K562 (cell line): Measurements from ENCODE around the gene CRAT. TPM values are rescaled to one million over a fixed set of nuclear protein-coding genes. Genes with fewer than 3 reads are reported as not detected.

Source experiments
- ATAC-seq: fragments of 200-7000 bp; cut with Tn5 transposase; 3 replicates; pipeline ENCODE4 v1.9.1; 2020; ENCODE audit warnings: moderate library complexity
- BruUV-seq: library from RNA; stranded (reverse); fragments of 400-500 nt; replicated peaks from 2 replicates; lab custom pipeline; 2021; lab: Mats Ljungman, UMichigan
- CTCF ChIA-PET: fragments of 300-600 bp; formaldehyde crosslinking; extraction: SDS; loops from one replicate; lab custom pipeline; 2021; ENCODE audit warnings: low intra/inter-chr PET ratio; lab: Yijun Ruan, JAX
- POLR2A ChIA-PET: fragments of 300-600, 350-650 bp; sonication (Branson Sonifier 250); formaldehyde crosslinking; extraction: SDS; loops from one replicate; lab custom pipeline; 2021; ENCODE audit warnings: antibody characterized with exemption, inconsistent platforms; lab: Yijun Ruan, JAX
- DNase-seq, 4 experiments: peaks; one replicate each; pipeline versions ENCODE4 v3.0.0 to v3.0.0-alpha.2; 2011 to 2018; ENCODE audit warnings: low spot score in 3 of 4, mixed read lengths in 3 of 4; ENCODE audit errors: extremely low read depth in 1 of 4
- FAIRE-seq: peaks from 2 replicates; lab custom pipeline; 2011; peaks lifted over from hg19 to GRCh38; lab: Jason Lieb, UNC
- H2AFZ ChIP-seq: 2 replicates; pipeline ENCODE4 v1.6.0; 2011; ENCODE audit warnings: low read depth, low read length, control low read depth, inconsistent platforms
- H3K27ac ChIP-seq: fragments of 200-600 bp; 3 replicates; pipeline ENCODE4 v1.8.0; 2011; ENCODE audit warnings: low read depth, mild to moderate bottlenecking, control low read depth, inconsistent platforms, low read length, moderate library complexity, mixed read lengths; ENCODE audit errors: extremely low read depth
- H3K27me3 ChIP-seq, 2 experiments: fragments of 300-600 bp in 1 of 2; 2 replicates in 1 of 2; 3 replicates in 1 of 2; pipeline versions ENCODE4 v1.6.0 to v1.8.0; 2011; ENCODE audit warnings: inconsistent platforms in 2 of 2, low read length in 2 of 2, mild to moderate bottlenecking in 1 of 2, mixed read lengths in 1 of 2, moderate library complexity in 1 of 2; ENCODE audit not compliant: control insufficient read depth in 2 of 2, insufficient read depth in 2 of 2
- H3K36me3 ChIP-seq: fragments of 300-600 bp; 3 replicates; pipeline ENCODE4 v1.8.0; 2011; ENCODE audit warnings: mild to moderate bottlenecking, low read length, inconsistent platforms; ENCODE audit not compliant: control insufficient read depth, insufficient read depth
- H3K4me1 ChIP-seq, 2 experiments: fragments of 200-600 bp in 1 of 2; replicated peaks in 1 of 2; 2 replicates in 1 of 2; 3 replicates in 1 of 2; pipeline versions ENCODE4 v1.5.1 to v1.8.0; 2011; ENCODE audit warnings: inconsistent platforms in 2 of 2, low read length in 2 of 2, mild to moderate bottlenecking in 1 of 2, mixed read lengths in 1 of 2, moderate library complexity in 1 of 2; ENCODE audit not compliant: control insufficient read depth in 2 of 2, insufficient read depth in 2 of 2
- H3K4me2 ChIP-seq: 2 replicates; pipeline ENCODE4 v1.6.1; 2011; ENCODE audit warnings: low read length, control low read depth, inconsistent platforms, mixed read lengths; ENCODE audit not compliant: insufficient read depth
- H3K4me3 ChIP-seq: fragments of 200-600 bp; sonication (generic), shearing (Covaris generic); 2 replicates; pipeline ENCODE4 v1.5.1; 2016; ENCODE audit warnings: control low read depth, inconsistent platforms
- H3K79me2 ChIP-seq: fragments of 200-600 bp; 3 replicates; pipeline ENCODE4 v1.8.0; 2011; ENCODE audit warnings: low read length, inconsistent platforms; ENCODE audit not compliant: control insufficient read depth, insufficient read depth
- H3K9ac ChIP-seq, 2 experiments: 2 replicates each; pipeline versions ENCODE4 v1.6.0 to v1.6.1; 2011; ENCODE audit warnings: low read depth in 2 of 2, low read length in 2 of 2, control low read depth in 1 of 2, inconsistent platforms in 1 of 2, mild to moderate bottlenecking in 1 of 2, mixed read lengths in 1 of 2; ENCODE audit not compliant: insufficient read depth in 1 of 2
- H3K9me1 ChIP-seq: one replicate; pipeline ENCODE4 v1.6.0; 2011; ENCODE audit warnings: inconsistent platforms, mild to moderate bottlenecking, low read length, moderate library complexity; ENCODE audit not compliant: control insufficient read depth, insufficient read depth
- H3K9me3 ChIP-seq: replicated peaks from 2 replicates; pipeline ENCODE4 v1.5.1; 2011; ENCODE audit warnings: low read depth, low read length, inconsistent platforms; ENCODE audit not compliant: control insufficient read depth, insufficient read depth
- H4K20me1 ChIP-seq: replicated peaks from 2 replicates; pipeline ENCODE4 v1.6.1; 2011; ENCODE audit warnings: low read length, inconsistent platforms, mixed read lengths; ENCODE audit not compliant: control insufficient read depth, insufficient read depth
- BACH1 ChIP-seq: fragments of 200-800 bp; sonication (Bioruptor generic); IDR thresholded peaks from 2 replicates; pipeline ENCODE4 v1.6.1; 2016; ENCODE audit warnings: missing genetic modification characterization, missing compliant biosample characterization
- ERF ChIP-seq: fragments of 450-650 bp; formaldehyde crosslinking; IDR thresholded peaks from 2 replicates; pipeline ENCODE4 v1.4.0; 2020; ENCODE audit warnings: mild to moderate bottlenecking, mixed read lengths
- FOXA1 ChIP-seq: fragments of 450-650 bp; IDR thresholded peaks from 2 replicates; pipeline ENCODE4 v1.6.1; 2016; ENCODE audit warnings: mild to moderate bottlenecking, borderline replicate concordance
- HMG20B ChIP-seq: fragments of 250-450 bp; sonication (Bioruptor Pico); IDR thresholded peaks from 2 replicates; pipeline ENCODE4 v1.5.0; 2021; ENCODE audit warnings: mild to moderate bottlenecking
- KDM5B ChIP-seq: fragments of 200-600 bp; sonication (generic); IDR thresholded peaks from 2 replicates; pipeline ENCODE4 v1.6.1; 2012; ENCODE audit warnings: low read depth, mild to moderate bottlenecking, moderate library complexity, low read length, control low read depth, inconsistent platforms; ENCODE audit not compliant: insufficient replicate concordance
- NONO ChIP-seq, 2 experiments: fragments of 200-400 bp in 1 of 2; fragments of 450-650 bp in 1 of 2; formaldehyde crosslinking in 1 of 2; IDR thresholded peaks; 2 replicates each; pipeline ENCODE4 v1.6.1; 2017; ENCODE audit warnings: low read depth in 2 of 2, mild to moderate bottlenecking in 2 of 2, moderate library complexity in 2 of 2, low read length in 1 of 2
- POLR3G ChIP-seq: IDR thresholded peaks from 2 replicates; pipeline ENCODE4 v1.6.1; 2011; ENCODE audit not compliant: insufficient read length, insufficient replicate concordance; ENCODE audit errors: extremely low read depth
- PRPF4 ChIP-seq: fragments of 200-400 bp; formaldehyde crosslinking; IDR thresholded peaks from one replicate; pipeline ENCODE4 v1.6.1; 2017; ENCODE audit warnings: low read length, low read depth, mild to moderate bottlenecking; ENCODE audit not compliant: insufficient read depth, poor library complexity, severe bottlenecking
- RAD51 ChIP-seq: fragments of 450-650 bp; IDR thresholded peaks from 2 replicates; pipeline ENCODE4 v1.7.1; 2016; ENCODE audit warnings: low read depth, mild to moderate bottlenecking, borderline replicate concordance
- SRSF3 ChIP-seq: fragments of 200-400 bp; formaldehyde crosslinking; IDR thresholded peaks from 2 replicates; pipeline ENCODE4 v1.6.1; 2016; ENCODE audit warnings: mild to moderate bottlenecking, low read length, moderate library complexity; ENCODE audit not compliant: insufficient read depth
- ZNF197 ChIP-seq: fragments of 200-800 bp; sonication (Bioruptor generic); IDR thresholded peaks from 2 replicates; pipeline ENCODE4 v1.6.1; 2016; ENCODE audit warnings: low read depth, missing genetic modification characterization, missing compliant biosample characterization
- ZNF311 ChIP-seq: fragments of 250-450 bp; sonication (Bioruptor Pico); IDR thresholded peaks from 2 replicates; pipeline ENCODE4 v1.4.0; 2020; ENCODE audit warnings: mild to moderate bottlenecking, moderate library complexity
- WGBS: fragments of 100-300 bp; shearing (Covaris generic); methylation state at CpG from one replicate; pipeline ENCODE4 v1.1.6; 2016; ENCODE audit warnings: low coverage, mixed read lengths; ENCODE audit not compliant: insufficient coverage; ENCODE audit errors: missing lambda C conversion rate; 5-methylcytosine and 5-hydroxymethylcytosine counted together
- in situ Hi-C: fragments of 300-500 bp; cut with MboI; formaldehyde crosslinking; loops from 4 replicates; pipeline ENCODE4 v1.15.0; 2018; ENCODE audit warnings: inconsistent platforms, mixed read lengths
- intact Hi-C: fragments of 100-400 bp; cut with micrococcal nuclease; formaldehyde crosslinking; loops from 2 replicates; pipeline ENCODE4 v1.14.2; 2022
- polyA plus RNA-seq, 8 experiments: library from polyadenylated mRNA; depleted of rRNA in 4 of 8; stranded (reverse) in 5 of 8; unstranded in 3 of 8; fragments of >200 nt; fragmentation: Nextera tagmentation in 2 of 8; fragmentation: Illumina TruSeq in 1 of 8; extraction: Ambion mirVana in 2 of 8; extraction: Trizol in 1 of 8; gene quantifications; 2 replicates each; pipeline versions ENCODE4 v1.2.1 to v1.2.3, GENCODE V29; 2011 to 2014; ENCODE audit warnings: inconsistent platforms in 1 of 8, missing spikeins in 1 of 8
- total RNA-seq, 7 experiments: library from RNA; depleted of rRNA in 6 of 7; stranded (reverse); fragments of >200 nt in 6 of 7; fragmentation: Illumina TruSeq in 2 of 7; extraction: Trizol in 2 of 7; gene quantifications; 2 replicates each; pipeline versions ENCODE4 v1.2.1 to v1.2.3, GENCODE V29; 2011 to 2021; ENCODE audit warnings: low replicate concordance in 1 of 7
- TF ChIP-seq, protein P1 (sequence below): fragments of 250-450 bp; sonication (Bioruptor Pico); IDR thresholded peaks from 2 replicates; pipeline ENCODE4 v1.5.0; 2021
- TF ChIP-seq, protein P2 (sequence below): fragments of 450-650 bp; IDR thresholded peaks from 2 replicates; pipeline ENCODE4 v1.6.1; 2018; ENCODE audit not compliant: partially characterized antibody
- TF ChIP-seq, protein P3 (sequence below): fragments of 450-650 bp; formaldehyde crosslinking; IDR thresholded peaks from 2 replicates; pipeline ENCODE4 v1.4.0; 2020; ENCODE audit warnings: mild to moderate bottlenecking, moderate library complexity

The CRAT gene
- total and polyA plus RNA-seq, 9 of the 15 experiments (the other 6 are each of a cell fraction or from before 2014, with no cell fraction given) = 0.20 to 13.8 (median 5.4) TPM

DNA sequence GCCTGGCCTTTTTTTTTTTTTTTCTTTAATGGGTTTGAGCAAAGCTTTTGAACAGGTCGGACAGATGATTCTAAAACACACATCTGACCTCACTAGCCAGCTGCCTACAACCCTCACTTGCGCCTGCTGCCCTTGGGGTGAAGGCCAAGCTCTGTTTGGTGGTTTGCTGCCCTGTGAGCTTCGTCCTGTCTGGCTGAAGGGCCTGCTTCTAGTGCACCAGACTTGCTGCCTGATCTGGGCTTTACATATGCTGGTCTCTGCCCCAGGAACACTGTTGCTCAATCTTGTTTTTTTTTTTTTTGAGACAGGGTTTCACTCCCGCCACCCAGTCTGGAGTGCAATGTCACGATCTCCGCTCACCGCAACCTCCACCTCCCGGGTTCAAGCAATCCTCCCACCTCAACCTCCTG is 46.1 kb downstream of the CRAT start:
- H3K4me1 ChIP-seq = peaks cover 15 to 32% of the 10 kb centered on the region in 2 experiments
- H3K9me3 ChIP-seq = no peaks in the 10 kb centered on the region
- POLR2A ChIA-PET = interaction anchor here (0.8 kb wide), 1 partner anchor 38 kb away, joined by 3 read pairs; no protein-coding TSS in a partner anchor
- CTCF ChIA-PET = no interaction called here
- no TSS peak for BruUV-seq
- no peak for DNase-seq
- FAIRE-seq = no peak
- no peaks in the 10 kb centered on the region; the same call in 2 of the 3 replicates for H3K79me2 ChIP-seq
- H3K4me2 ChIP-seq = no peak overlapping the region
- in situ Hi-C loops = no loop called here
- ATAC-seq = no peak
- no peak overlapping the region for H3K27ac ChIP-seq
- H2AFZ ChIP-seq = no peak overlapping the region
- peaks cover 80% of the 10 kb centered on the region for H3K36me3 ChIP-seq
- intact Hi-C loops = no loop called here
- no peaks in the 10 kb centered on the region for H4K20me1 ChIP-seq
- H3K9ac ChIP-seq = peak overlapping the region in 1 of 2 experiments; percentile 81; a peak in 2 of 4 replicates
- H3K4me3 ChIP-seq = no peak overlapping the region
- H3K9me1 ChIP-seq = peaks cover 5% of the 10 kb centered on the region
- TF ChIP-seq HMG20B (CRISPR knock-in tag) (no peak), KDM5B (no peak), NONO (IDR thresholded peaks at IDR 0.05; ENCODE audit: low read depth in 2 of 2, low read length in 1 of 2) (no peak), FOXA1 (no peak), PRPF4 (no peak), RAD51 (no peak), ZNF311 (CRISPR knock-in tag) (no peak), SRSF3 (no peak), BACH1 (tag) (no peak), ZNF197 (CRISPR knock-in tag) (no peak), ERF (CRISPR knock-in tag) (no peak), POLR3G (no peak)
- TF ChIP-seq, protein P1, sequence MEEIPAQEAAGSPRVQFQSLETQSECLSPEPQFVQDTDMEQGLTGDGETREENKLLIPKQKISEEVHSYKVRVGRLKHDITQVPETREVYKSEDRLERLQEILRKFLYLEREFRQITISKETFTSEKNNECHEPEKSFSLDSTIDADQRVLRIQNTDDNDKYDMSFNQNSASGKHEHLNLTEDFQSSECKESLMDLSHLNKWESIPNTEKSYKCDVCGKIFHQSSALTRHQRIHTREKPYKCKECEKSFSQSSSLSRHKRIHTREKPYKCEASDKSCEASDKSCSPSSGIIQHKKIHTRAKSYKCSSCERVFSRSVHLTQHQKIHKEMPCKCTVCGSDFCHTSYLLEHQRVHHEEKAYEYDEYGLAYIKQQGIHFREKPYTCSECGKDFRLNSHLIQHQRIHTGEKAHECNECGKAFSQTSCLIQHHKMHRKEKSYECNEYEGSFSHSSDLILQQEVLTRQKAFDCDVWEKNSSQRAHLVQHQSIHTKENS (CRISPR knock-in tag) = no peak
- TF ChIP-seq, protein P2, sequence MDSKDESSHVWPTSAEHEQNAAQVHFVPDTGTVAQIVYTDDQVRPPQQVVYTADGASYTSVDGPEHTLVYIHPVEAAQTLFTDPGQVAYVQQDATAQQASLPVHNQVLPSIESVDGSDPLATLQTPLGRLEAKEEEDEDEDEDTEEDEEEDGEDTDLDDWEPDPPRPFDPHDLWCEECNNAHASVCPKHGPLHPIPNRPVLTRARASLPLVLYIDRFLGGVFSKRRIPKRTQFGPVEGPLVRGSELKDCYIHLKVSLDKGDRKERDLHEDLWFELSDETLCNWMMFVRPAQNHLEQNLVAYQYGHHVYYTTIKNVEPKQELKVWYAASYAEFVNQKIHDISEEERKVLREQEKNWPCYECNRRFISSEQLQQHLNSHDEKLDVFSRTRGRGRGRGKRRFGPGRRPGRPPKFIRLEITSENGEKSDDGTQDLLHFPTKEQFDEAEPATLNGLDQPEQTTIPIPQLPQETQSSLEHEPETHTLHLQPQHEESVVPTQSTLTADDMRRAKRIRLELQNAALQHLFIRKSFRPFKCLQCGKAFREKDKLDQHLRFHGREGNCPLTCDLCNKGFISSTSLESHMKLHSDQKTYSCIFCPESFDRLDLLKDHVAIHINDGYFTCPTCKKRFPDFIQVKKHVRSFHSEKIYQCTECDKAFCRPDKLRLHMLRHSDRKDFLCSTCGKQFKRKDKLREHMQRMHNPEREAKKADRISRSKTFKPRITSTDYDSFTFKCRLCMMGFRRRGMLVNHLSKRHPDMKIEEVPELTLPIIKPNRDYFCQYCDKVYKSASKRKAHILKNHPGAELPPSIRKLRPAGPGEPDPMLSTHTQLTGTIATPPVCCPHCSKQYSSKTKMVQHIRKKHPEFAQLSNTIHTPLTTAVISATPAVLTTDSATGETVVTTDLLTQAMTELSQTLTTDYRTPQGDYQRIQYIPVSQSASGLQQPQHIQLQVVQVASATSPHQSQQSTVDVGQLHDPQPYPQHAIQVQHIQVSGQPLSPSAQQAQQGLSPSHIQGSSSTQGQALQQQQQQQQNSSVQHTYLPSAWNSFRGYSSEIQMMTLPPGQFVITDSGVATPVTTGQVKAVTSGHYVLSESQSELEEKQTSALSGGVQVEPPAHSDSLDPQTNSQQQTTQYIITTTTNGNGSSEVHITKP = no peak
- TF ChIP-seq, protein P3, sequence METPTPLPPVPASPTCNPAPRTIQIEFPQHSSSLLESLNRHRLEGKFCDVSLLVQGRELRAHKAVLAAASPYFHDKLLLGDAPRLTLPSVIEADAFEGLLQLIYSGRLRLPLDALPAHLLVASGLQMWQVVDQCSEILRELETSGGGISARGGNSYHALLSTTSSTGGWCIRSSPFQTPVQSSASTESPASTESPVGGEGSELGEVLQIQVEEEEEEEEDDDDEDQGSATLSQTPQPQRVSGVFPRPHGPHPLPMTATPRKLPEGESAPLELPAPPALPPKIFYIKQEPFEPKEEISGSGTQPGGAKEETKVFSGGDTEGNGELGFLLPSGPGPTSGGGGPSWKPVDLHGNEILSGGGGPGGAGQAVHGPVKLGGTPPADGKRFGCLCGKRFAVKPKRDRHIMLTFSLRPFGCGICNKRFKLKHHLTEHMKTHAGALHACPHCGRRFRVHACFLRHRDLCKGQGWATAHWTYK (CRISPR knock-in tag) = no peak
- TF ChIP-seq, all 486 proteins: peak for 0
- 98% methylated on average over 6 of the region's 8 CpGs for WGBS
- no peaks in the 10 kb centered on the region for H3K27me3 ChIP-seq
